GM21576 (cell line): ENCODE results near the gene PIAS1.
"Not testable (repeated sequence)": the region's sequence is repeated elsewhere in the genome, so short reads cannot be mapped to it uniquely, and the experiment has no call there.

ENCODE experiments used
- ATAC-seq: cut with Tn5 transposase; IDR thresholded peaks from one replicate; pipeline ENCODE4 v1.9.1; 2021; ENCODE audit warnings: mild to moderate bottlenecking, moderate library complexity; ENCODE audit not compliant: unreplicated experiment

The PIAS1 gene

GRCh38 chr15:68034081-68034480 is 20.0 kb upstream of the PIAS1 start:
- no peak for ATAC-seq

GRCh38 chr15:68034719-68035293 is 19.3 kb upstream of the PIAS1 start:
- ATAC-seq: no peak

GRCh38 chr15:68038246-68038645 is 15.9 kb upstream of the PIAS1 start:
- no peak for ATAC-seq

- no peak for ATAC-seq
Measured at GRCh38 chr15:68040144-68040543, 14.0 kb upstream of the PIAS1 start.

- no peak for ATAC-seq
Measured at GRCh38 chr15:68042156-68042854, 11.8 kb upstream of the PIAS1 start.

- no peak for ATAC-seq
Measured at GRCh38 chr15:68042855-68043222, 11.3 kb upstream of the PIAS1 start.

- ATAC-seq: no peak
Measured at GRCh38 chr15:68045289-68046265, 8.5 kb upstream of the PIAS1 start.

GRCh38 chr15:68047826-68048225 is 6.3 kb upstream of the PIAS1 start:
- ATAC-seq: no peak

- no peak for ATAC-seq
Measured at GRCh38 chr15:68051109-68051508, 3.0 kb upstream of the PIAS1 start.

- no peak for ATAC-seq
Measured at GRCh38 chr15:68051907-68052306, 2.2 kb upstream of the PIAS1 start.

GRCh38 chr15:68052431-68052830 is 1.7 kb upstream of the PIAS1 start:
- ATAC-seq: no peak

GRCh38 chr15:68053001-68053400 is 1.1 kb upstream of the PIAS1 start:
- ATAC-seq: no peak

- no peak for ATAC-seq
Measured at GRCh38 chr15:68054628-68055223, 611 bp downstream of the PIAS1 start.

GRCh38 chr15:68055224-68055705 is 1.1 kb downstream of the PIAS1 start:
- ATAC-seq: peak; percentile 45

- no peak for ATAC-seq
Measured at GRCh38 chr15:68056097-68056865, 2.2 kb downstream of the PIAS1 start.

- ATAC-seq: no peak
Measured at GRCh38 chr15:68057034-68057433, 2.9 kb downstream of the PIAS1 start.

- no peak for ATAC-seq
Measured at GRCh38 chr15:68057758-68058157, 3.6 kb downstream of the PIAS1 start.

- not testable (repeated sequence) for ATAC-seq
Measured at GRCh38 chr15:68058970-68059369, 4.9 kb downstream of the PIAS1 start.

- ATAC-seq: no peak
Measured at GRCh38 chr15:68059630-68060029, 5.5 kb downstream of the PIAS1 start.

GRCh38 chr15:68061171-68061570 is 7.1 kb downstream of the PIAS1 start:
- no peak for ATAC-seq
